GM10248 (cell line): Measurements from ENCODE around the gene COX19.

ENCODE experiments used
- CTCF ChIA-PET: fragments of 300-600 bp; sonication (Branson Sonifier 250); formaldehyde crosslinking; extraction: SDS; loops from one replicate; lab custom pipeline; 2021; ENCODE audit warnings: antibody characterized with exemption; lab: Yijun Ruan, JAX
- POLR2A ChIA-PET: fragments of 350-650 bp; sonication (Branson Sonifier 250); formaldehyde crosslinking; extraction: SDS; loops from one replicate; lab custom pipeline; 2020; ENCODE audit warnings: antibody characterized with exemption; lab: Yijun Ruan, JAX
- DNase-seq: peaks from one replicate; pipeline ENCODE4 v3.0.0; 2012; ENCODE audit errors: extremely low spot score
- CTCF ChIP-seq: IDR thresholded peaks from 2 replicates; pipeline ENCODE4 v1.5.1; 2012; ENCODE audit warnings: mild to moderate bottlenecking, low read depth; ENCODE audit errors: extremely low read depth, missing control alignments, control extremely low read depth

The COX19 gene

GRCh38 chr7:983004-983615, 7.8 kb upstream of the COX19 start, which contains the start of gene CYP2W1:
TSS of gene CYP2W1 (plus strand) at chr7:983181. CDS start at chr7:983212, 31 bp downstream.
- no peak for TF ChIP-seq CTCF
- POLR2A ChIA-PET, result no interaction called here
- CTCF ChIA-PET, result interaction anchor here (1.7 to 3.0 kb wide), 2 partner anchors 9 to 82 kb away, joined by 11 to 30 read pairs; no protein-coding TSS in a partner anchor
- no peak for DNase-seq

GRCh38 chr7:982511-983003, 7.2 kb upstream of the COX19 start:
- ChIA-PET POLR2A (no interaction called here), CTCF (interaction anchor here (1.2 to 3.0 kb wide), 4 partner anchors 10 to 193 kb away, joined by 4 to 30 read pairs (median 8); no protein-coding TSS in a partner anchor)
- no peak for TF ChIP-seq CTCF
- no peak for DNase-seq

GRCh38 chr7:981793-982510, 6.6 kb upstream of the COX19 start:
- ChIA-PET POLR2A (no interaction called here), CTCF (interaction anchor here (1.0 to 3.0 kb wide), 6 partner anchors 10 to 194 kb away, joined by 3 to 30 read pairs (median 5); no protein-coding TSS in a partner anchor)
- DNase-seq, result no peak
- no peak for TF ChIP-seq CTCF

GRCh38 chr7:979886-980571, 4.7 kb upstream of the COX19 start:
- POLR2A ChIA-PET, result no interaction called here
- no peak for DNase-seq
- no peak for TF ChIP-seq CTCF
- CTCF ChIA-PET, result interaction anchor here (2.0 kb wide), 1 partner anchor 106 kb away, joined by 4 read pairs; no protein-coding TSS in a partner anchor

- no peak for DNase-seq
- POLR2A ChIA-PET, result no interaction called here
- CTCF ChIA-PET, result interaction anchor here (0.7 to 4.3 kb wide), 8 partner anchors 9 to 197 kb away, joined by 3 to 44 read pairs (median 6); no protein-coding TSS in a partner anchor
- TF ChIP-seq CTCF, result no peak
These were observed 3.8 kb upstream of the COX19 start for GRCh38 chr7:979151-979550.
